Endothelial cell of umbilical vein (primary cell): ENCODE results near the gene XRN2. TPM values are rescaled to one million over a fixed set of nuclear protein-coding genes. Genes with fewer than 3 reads are reported as not detected.

Source experiments
- BruUV-seq: library from RNA; stranded (reverse); fragments of 400-500 nt; replicated peaks from 2 replicates; lab custom pipeline; 2021; lab: Mats Ljungman, UMichigan
- CTCF ChIA-PET: fragments of 300-600, 350-600 bp; sonication (Branson Sonifier 250); formaldehyde crosslinking; loops from one replicate; lab custom pipeline; 2021; ENCODE audit warnings: antibody characterized with exemption, inconsistent platforms; lab: Charles Lee
- POLR2A ChIA-PET: fragments of 300-600, 350-600 bp; sonication (Branson Sonifier 250); formaldehyde crosslinking; loops from one replicate; lab custom pipeline; 2021; ENCODE audit warnings: antibody characterized with exemption, inconsistent platforms; lab: Charles Lee
- DNase-seq: peaks from one replicate; pipeline ENCODE4 v3.0.0-alpha.2; 2011; ENCODE audit warnings: low read depth, low spot score
- FAIRE-seq: peaks from 2 replicates; lab custom pipeline; 2011; peaks lifted over from hg19 to GRCh38; lab: Jason Lieb, UNC
- H2AFZ ChIP-seq: 2 replicates; pipeline ENCODE4 v1.6.0; 2012; ENCODE audit warnings: low read depth, low read length, control low read depth, inconsistent platforms
- H3K27ac ChIP-seq: 2 replicates; pipeline ENCODE4 v1.5.1; 2011; ENCODE audit warnings: low read depth, mild to moderate bottlenecking, control low read depth, low read length, moderate library complexity; ENCODE audit not compliant: insufficient read depth
- H3K27me3 ChIP-seq, 2 experiments: 2 replicates each; pipeline versions ENCODE4 v1.6.0 to v1.6.1; 2011; ENCODE audit warnings: low read length in 2 of 2, mixed read lengths in 1 of 2; ENCODE audit not compliant: control insufficient read depth in 2 of 2, insufficient read depth in 2 of 2
- H3K36me3 ChIP-seq, 2 experiments: 2 replicates in 1 of 2; 3 replicates in 1 of 2; pipeline ENCODE4 v1.5.1; 2011; ENCODE audit warnings: low read length in 2 of 2, mild to moderate bottlenecking in 1 of 2, moderate library complexity in 1 of 2; ENCODE audit not compliant: control insufficient read depth in 2 of 2, insufficient read depth in 2 of 2; ENCODE audit errors: extremely low read depth in 1 of 2
- H3K4me1 ChIP-seq: 3 replicates; pipeline ENCODE4 v1.5.1; 2011; ENCODE audit warnings: mild to moderate bottlenecking, low read length; ENCODE audit not compliant: control insufficient read depth, insufficient read depth; ENCODE audit errors: extremely low read depth
- H3K4me2 ChIP-seq: 2 replicates; pipeline ENCODE4 v1.6.1; 2011; ENCODE audit warnings: low read length, control low read depth, mixed read lengths; ENCODE audit not compliant: insufficient read depth
- H3K4me3 ChIP-seq, 3 experiments: fragments of 200-600 bp in 1 of 3; sonication (generic), shearing (Covaris generic) in 1 of 3; replicated peaks in 1 of 3; 2 replicates each; pipeline ENCODE4 v1.5.1; 2011 to 2016; ENCODE audit warnings: control low read depth in 3 of 3, low read length in 3 of 3, mild to moderate bottlenecking in 2 of 3, inconsistent platforms in 1 of 3, low read depth in 1 of 3, moderate library complexity in 1 of 3; ENCODE audit not compliant: insufficient read depth in 1 of 3
- H3K79me2 ChIP-seq: 2 replicates; pipeline ENCODE4 v1.6.0; 2012; ENCODE audit warnings: low read length, inconsistent platforms; ENCODE audit not compliant: control insufficient read depth, insufficient read depth
- H3K9ac ChIP-seq: replicated peaks from 2 replicates; pipeline ENCODE3; 2011; ENCODE audit warnings: low read length, control low read depth; ENCODE audit not compliant: insufficient read depth; ENCODE audit errors: extremely low read depth
- H3K9me1 ChIP-seq: replicated peaks from 3 replicates; pipeline ENCODE4 v1.6.0; 2011; ENCODE audit warnings: mild to moderate bottlenecking, low read length; ENCODE audit not compliant: control insufficient read depth, insufficient read depth; ENCODE audit errors: extremely low read depth
- H3K9me3 ChIP-seq: replicated peaks from 2 replicates; pipeline ENCODE4 v1.5.1; 2012; ENCODE audit warnings: low read length, inconsistent platforms; ENCODE audit not compliant: control insufficient read depth, insufficient read depth
- H4K20me1 ChIP-seq: replicated peaks from 2 replicates; pipeline ENCODE3; 2011; ENCODE audit warnings: mild to moderate bottlenecking, low read length; ENCODE audit not compliant: control insufficient read depth, insufficient read depth; ENCODE audit errors: extremely low read depth
- EZH2 ChIP-seq: IDR thresholded peaks from 2 replicates; pipeline ENCODE4 v1.6.1; 2012; ENCODE audit warnings: borderline replicate concordance, low read depth, mild to moderate bottlenecking, moderate library complexity, low read length, inconsistent platforms; ENCODE audit not compliant: severe bottlenecking
- FOS ChIP-seq: IDR thresholded peaks from 2 replicates; pipeline ENCODE4 v1.6.1; 2011; ENCODE audit warnings: mild to moderate bottlenecking, low read length, moderate library complexity, borderline replicate concordance; ENCODE audit not compliant: insufficient read depth
- GATA2 ChIP-seq: IDR thresholded peaks from 2 replicates; pipeline ENCODE4 v1.7.0; 2011; ENCODE audit warnings: low read depth, mild to moderate bottlenecking, moderate library complexity, mixed read lengths, low read length; ENCODE audit not compliant: insufficient read length, insufficient read depth
- JUN ChIP-seq: IDR thresholded peaks from 2 replicates; pipeline ENCODE4 v1.6.1; 2011; ENCODE audit warnings: borderline replicate concordance, low read depth; ENCODE audit not compliant: insufficient read length, insufficient read depth
- MYC ChIP-seq: IDR thresholded peaks from one replicate; pipeline ENCODE4 v1.6.1; 2011; ENCODE audit warnings: mild to moderate bottlenecking, low read depth, low read length
- POLR2A ChIP-seq: IDR thresholded peaks from 2 replicates; pipeline ENCODE4 v1.6.1; 2012; ENCODE audit warnings: low read depth, mild to moderate bottlenecking, control low read depth, low read length
- POLR2AphosphoS5 ChIP-seq: IDR thresholded peaks from 2 replicates; pipeline ENCODE4 v1.6.1; 2012; ENCODE audit warnings: low read depth, mild to moderate bottlenecking, control low read depth, low read length, moderate library complexity; ENCODE audit not compliant: insufficient read depth
- dilution Hi-C: fragments of 300-500 bp; cut with MboI; formaldehyde crosslinking; loops from one replicate; pipeline ENCODE4 v1.15.0; 2019; ENCODE audit warnings: low sequenced_read_pairs; ENCODE audit not compliant: extremely low pct_ligation_motif_present
- intact Hi-C: fragments of 100-400 bp; cut with micrococcal nuclease; formaldehyde crosslinking; loops from one replicate; pipeline ENCODE4 v1.10.0; 2022
- polyA plus RNA-seq, 4 experiments: library from polyadenylated mRNA; depleted of rRNA in 3 of 4; stranded (reverse) in 3 of 4; unstranded in 1 of 4; fragments of >200 nt; gene quantifications; 2 replicates each; pipeline versions ENCODE4 v1.2.1 to v1.2.3, GENCODE V29; 2011 to 2012; ENCODE audit warnings: missing spikeins in 1 of 4
- total RNA-seq: library from RNA; stranded (reverse); gene quantifications from 2 replicates; pipeline ENCODE4 v1.2.3, GENCODE V29; 2021
- TF ChIP-seq, protein P1 (sequence below), 2 donors: IDR thresholded peaks; 1 replicate in 1 of 2; 2 replicates in 1 of 2; pipeline ENCODE4 v1.5.1; 2011; ENCODE audit warnings: low read length in 2 of 2, mild to moderate bottlenecking in 2 of 2, moderate library complexity in 2 of 2, control low read depth in 1 of 2, inconsistent platforms in 1 of 2, low read depth in 1 of 2; ENCODE audit not compliant: insufficient read depth in 1 of 2; ENCODE audit errors: extremely low read depth in 1 of 2
- TF ChIP-seq, protein P2 (sequence below): IDR thresholded peaks from 2 replicates; pipeline ENCODE4 v1.6.1; 2011; ENCODE audit not compliant: insufficient read depth, insufficient read length

The XRN2 gene
- total and polyA plus RNA-seq, 2 donors (not counting 3 experiments of a cell fraction or from before 2014, with no cell fraction given), result 32.3 to 66.6 TPM

DNA sequence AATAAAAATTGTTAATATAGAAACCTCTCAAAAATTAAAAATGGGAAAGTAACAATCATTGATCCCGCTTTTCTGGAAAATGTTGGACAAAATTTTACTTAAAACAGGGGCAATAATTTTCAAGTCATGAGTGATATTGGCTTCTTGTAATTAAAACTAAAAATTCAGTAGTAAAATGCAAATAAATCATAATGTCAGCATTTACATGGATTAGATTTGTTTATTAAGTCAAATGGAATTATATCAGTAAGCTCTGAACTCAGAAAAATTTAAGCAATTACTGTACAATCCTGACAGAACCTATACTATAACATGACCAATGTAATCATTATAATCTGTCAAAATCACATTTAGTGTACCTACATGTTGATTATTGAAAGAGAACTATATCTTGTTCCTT, 134.1 kb downstream of the XRN2 start:
- intact Hi-C loops (loop anchor here (2.0 kb wide), 1 partner anchor 134 kb away; the partner anchor contains the start of gene XRN2), dilution Hi-C loops (no loop called here)
- ChIA-PET CTCF (no interaction called here), POLR2A (no interaction called here)
- TF ChIP-seq MYC (no peak), POLR2A (no peak), GATA2 (no peak), JUN (no peak), EZH2 (no peak), FOS (no peak), POLR2AphosphoS5 (no peak)
- TF ChIP-seq, protein P1, sequence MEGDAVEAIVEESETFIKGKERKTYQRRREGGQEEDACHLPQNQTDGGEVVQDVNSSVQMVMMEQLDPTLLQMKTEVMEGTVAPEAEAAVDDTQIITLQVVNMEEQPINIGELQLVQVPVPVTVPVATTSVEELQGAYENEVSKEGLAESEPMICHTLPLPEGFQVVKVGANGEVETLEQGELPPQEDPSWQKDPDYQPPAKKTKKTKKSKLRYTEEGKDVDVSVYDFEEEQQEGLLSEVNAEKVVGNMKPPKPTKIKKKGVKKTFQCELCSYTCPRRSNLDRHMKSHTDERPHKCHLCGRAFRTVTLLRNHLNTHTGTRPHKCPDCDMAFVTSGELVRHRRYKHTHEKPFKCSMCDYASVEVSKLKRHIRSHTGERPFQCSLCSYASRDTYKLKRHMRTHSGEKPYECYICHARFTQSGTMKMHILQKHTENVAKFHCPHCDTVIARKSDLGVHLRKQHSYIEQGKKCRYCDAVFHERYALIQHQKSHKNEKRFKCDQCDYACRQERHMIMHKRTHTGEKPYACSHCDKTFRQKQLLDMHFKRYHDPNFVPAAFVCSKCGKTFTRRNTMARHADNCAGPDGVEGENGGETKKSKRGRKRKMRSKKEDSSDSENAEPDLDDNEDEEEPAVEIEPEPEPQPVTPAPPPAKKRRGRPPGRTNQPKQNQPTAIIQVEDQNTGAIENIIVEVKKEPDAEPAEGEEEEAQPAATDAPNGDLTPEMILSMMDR (IDR thresholded peaks at IDR 0.05; ENCODE audit: extremely low read depth in 1 of 2, insufficient read depth in 1 of 2, low read depth in 1 of 2, low read length in 2 of 2), result no peak
- TF ChIP-seq, protein P2, sequence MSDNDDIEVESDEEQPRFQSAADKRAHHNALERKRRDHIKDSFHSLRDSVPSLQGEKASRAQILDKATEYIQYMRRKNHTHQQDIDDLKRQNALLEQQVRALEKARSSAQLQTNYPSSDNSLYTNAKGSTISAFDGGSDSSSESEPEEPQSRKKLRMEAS, result no peak
- H3K79me2 ChIP-seq, result no peaks in the 10 kb centered on the region
- no peak overlapping the region for H3K4me2 ChIP-seq
- H3K9ac ChIP-seq, result no peak overlapping the region
- no TSS peak for BruUV-seq
- no peak overlapping the region for H3K4me3 ChIP-seq
- FAIRE-seq (no peak), DNase-seq (no peak)
- peaks cover 13% of the 10 kb centered on the region for H3K4me1 ChIP-seq
- H3K27ac ChIP-seq, result no peak overlapping the region
- no peaks in the 10 kb centered on the region for H3K9me3 ChIP-seq
- H3K9me1 ChIP-seq, result no peaks in the 10 kb centered on the region
- no peaks in the 10 kb centered on the region for H4K20me1 ChIP-seq
- no peaks in the 10 kb centered on the region for H3K27me3 ChIP-seq
- no peak overlapping the region for H2AFZ ChIP-seq
- H3K36me3 ChIP-seq, result no peaks in the 10 kb centered on the region
